Esophagus muscularis mucosa (tissue), 4 donors: ENCODE data around the gene DNAJC4. TPM values are rescaled to one million over a fixed set of nuclear protein-coding genes. Genes with fewer than 3 reads are reported as not detected.

Experiments
- DNase-seq: peaks from one replicate; pipeline ENCODE4 v3.0.0-alpha.2; 2017; ENCODE audit errors: extremely low spot score
- H3K27ac ChIP-seq, 4 donors: fragments of 200-600 bp; sonication (generic); replicated peaks in 1 of 4; 1 replicate in 3 of 4; 2 replicates in 1 of 4; pipeline ENCODE4 v1.5.1; 2016 to 2019; ENCODE audit warnings: mild to moderate bottlenecking in 1 of 4
- H3K27me3 ChIP-seq, 4 donors: fragments of 200-600 bp; sonication (generic); one replicate each; pipeline versions ENCODE4 v1.5.1 to v1.6.0; 2016 to 2019
- H3K36me3 ChIP-seq, 4 donors: fragments of 200-600 bp; sonication (generic); one replicate each; pipeline ENCODE4 v1.5.1; 2016 to 2019
- H3K4me1 ChIP-seq, 4 donors: fragments of 200-600 bp; sonication (generic); one replicate each; pipeline ENCODE4 v1.5.1; 2016 to 2019
- H3K4me3 ChIP-seq, 4 donors: fragments of 200-600 bp; sonication (generic); 1 replicate in 2 of 4; 2 replicates in 2 of 4; pipeline ENCODE4 v1.5.1; 2016 to 2019; ENCODE audit warnings: mild to moderate bottlenecking in 4 of 4, moderate library complexity in 1 of 4
- H3K9me3 ChIP-seq, 4 donors: fragments of 200-600 bp; sonication (generic); 1 replicate in 3 of 4; 2 replicates in 1 of 4; pipeline ENCODE4 v1.5.1; 2016 to 2019
- EP300 ChIP-seq: sonication (generic); formaldehyde crosslinking; IDR thresholded peaks from one replicate; pipeline ENCODE4 v1.6.1; 2017; ENCODE audit warnings: antibody characterized with exemption
- POLR2A ChIP-seq: fragments of 450-650 bp; IDR thresholded peaks from one replicate; pipeline ENCODE4 v1.6.1; 2017; ENCODE audit warnings: antibody characterized with exemption, moderate library complexity, mild to moderate bottlenecking, low read depth
- POLR2AphosphoS5 ChIP-seq, 2 donors: sonication (generic); formaldehyde crosslinking; IDR thresholded peaks; one replicate each; pipeline ENCODE4 v1.6.1; 2017; ENCODE audit warnings: antibody characterized with exemption in 2 of 2
- WGBS: methylation state at CpG from one replicate; pipeline ENCODE4 v1.1.5; 2018; 5-methylcytosine and 5-hydroxymethylcytosine counted together
- intact Hi-C: fragments of 100-400 bp; cut with DNase I; formaldehyde crosslinking; loops from one replicate; pipeline ENCODE4 v1.15.1; 2023
- total RNA-seq, 4 donors: library from RNA; depleted of rRNA; stranded (reverse); fragments of >200 nt; gene quantifications; one replicate each; pipeline versions ENCODE4 v1.1.0 to v1.2.1, GENCODE V29; 2016
- TF ChIP-seq, protein P1 (sequence below), 3 experiments: fragments of 200-600 bp in 2 of 3; fragments of 450-650 bp in 1 of 3; sonication (generic) in 2 of 3; IDR thresholded peaks; one replicate each; pipeline ENCODE4 v1.5.1; 2017 to 2019; ENCODE audit warnings: antibody characterized with exemption in 3 of 3, mild to moderate bottlenecking in 2 of 3, moderate library complexity in 1 of 3

The DNAJC4 gene
- total RNA-seq, 4 donors from 2014 or later, result 19.4 to 40.4 (median 25.3) TPM

DNA sequence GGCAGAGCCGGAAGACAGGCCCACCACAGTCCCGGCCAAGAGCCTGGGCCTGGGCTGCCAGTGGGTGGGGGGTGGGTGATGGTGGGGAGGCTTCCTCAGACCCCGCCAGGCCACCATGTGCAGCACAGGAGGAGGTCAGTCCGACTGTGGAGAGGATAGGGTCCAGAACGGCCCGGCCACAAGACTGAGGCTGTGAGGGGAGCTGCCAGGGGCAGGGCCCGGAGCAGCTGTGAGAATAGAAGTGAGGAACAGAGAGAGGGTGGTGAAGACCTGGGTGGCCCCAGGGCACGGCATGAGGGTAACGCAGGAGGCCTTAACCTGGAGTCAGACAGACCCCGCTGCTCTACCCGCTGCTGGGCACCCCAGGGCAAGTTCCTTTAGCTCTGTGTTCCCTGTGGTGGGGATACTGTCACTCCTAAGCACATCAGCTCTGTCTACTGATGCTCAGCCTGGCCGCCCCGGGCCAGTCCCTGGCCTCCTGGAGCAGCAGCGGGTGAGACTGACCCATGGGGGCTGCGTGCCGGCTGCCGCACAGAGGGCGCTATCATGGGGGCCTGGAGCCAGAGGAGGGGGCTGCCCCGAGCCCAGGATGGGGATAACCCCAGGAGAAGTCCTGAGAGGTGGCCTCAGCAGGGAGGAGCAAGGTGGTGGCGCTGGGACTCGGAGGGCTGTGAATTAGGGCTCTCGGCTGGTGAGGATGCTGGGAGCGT, 22.1 kb upstream of the DNAJC4 start:
- DNase-seq, result no peak
- 71% methylated on average over 8 of the region's 23 CpGs for WGBS
- intact Hi-C loops, result no loop called here
- TF ChIP-seq EP300, result no peak
- TF ChIP-seq POLR2AphosphoS5 (IDR thresholded peaks at IDR 0.05), result no peak
- TF ChIP-seq, protein P1, sequence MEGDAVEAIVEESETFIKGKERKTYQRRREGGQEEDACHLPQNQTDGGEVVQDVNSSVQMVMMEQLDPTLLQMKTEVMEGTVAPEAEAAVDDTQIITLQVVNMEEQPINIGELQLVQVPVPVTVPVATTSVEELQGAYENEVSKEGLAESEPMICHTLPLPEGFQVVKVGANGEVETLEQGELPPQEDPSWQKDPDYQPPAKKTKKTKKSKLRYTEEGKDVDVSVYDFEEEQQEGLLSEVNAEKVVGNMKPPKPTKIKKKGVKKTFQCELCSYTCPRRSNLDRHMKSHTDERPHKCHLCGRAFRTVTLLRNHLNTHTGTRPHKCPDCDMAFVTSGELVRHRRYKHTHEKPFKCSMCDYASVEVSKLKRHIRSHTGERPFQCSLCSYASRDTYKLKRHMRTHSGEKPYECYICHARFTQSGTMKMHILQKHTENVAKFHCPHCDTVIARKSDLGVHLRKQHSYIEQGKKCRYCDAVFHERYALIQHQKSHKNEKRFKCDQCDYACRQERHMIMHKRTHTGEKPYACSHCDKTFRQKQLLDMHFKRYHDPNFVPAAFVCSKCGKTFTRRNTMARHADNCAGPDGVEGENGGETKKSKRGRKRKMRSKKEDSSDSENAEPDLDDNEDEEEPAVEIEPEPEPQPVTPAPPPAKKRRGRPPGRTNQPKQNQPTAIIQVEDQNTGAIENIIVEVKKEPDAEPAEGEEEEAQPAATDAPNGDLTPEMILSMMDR (IDR thresholded peaks at IDR 0.05), result no peak
- TF ChIP-seq POLR2A, result no peak
- no peaks in the 10 kb centered on the region for H3K27me3 ChIP-seq
- peak overlapping the region; percentile 40 to 56 (median 46) for H3K4me3 ChIP-seq
- H3K27ac ChIP-seq, result peak overlapping the region; percentile 71 to 81 (median 77)
- peaks cover 13 to 62% (median 48%) of the 10 kb centered on the region in 4 donors for H3K36me3 ChIP-seq
- H3K4me1 ChIP-seq, result peaks cover 19 to 50% (median 35%) of the 10 kb centered on the region in 4 donors
- no peaks in the 10 kb centered on the region for H3K9me3 ChIP-seq

DNA sequence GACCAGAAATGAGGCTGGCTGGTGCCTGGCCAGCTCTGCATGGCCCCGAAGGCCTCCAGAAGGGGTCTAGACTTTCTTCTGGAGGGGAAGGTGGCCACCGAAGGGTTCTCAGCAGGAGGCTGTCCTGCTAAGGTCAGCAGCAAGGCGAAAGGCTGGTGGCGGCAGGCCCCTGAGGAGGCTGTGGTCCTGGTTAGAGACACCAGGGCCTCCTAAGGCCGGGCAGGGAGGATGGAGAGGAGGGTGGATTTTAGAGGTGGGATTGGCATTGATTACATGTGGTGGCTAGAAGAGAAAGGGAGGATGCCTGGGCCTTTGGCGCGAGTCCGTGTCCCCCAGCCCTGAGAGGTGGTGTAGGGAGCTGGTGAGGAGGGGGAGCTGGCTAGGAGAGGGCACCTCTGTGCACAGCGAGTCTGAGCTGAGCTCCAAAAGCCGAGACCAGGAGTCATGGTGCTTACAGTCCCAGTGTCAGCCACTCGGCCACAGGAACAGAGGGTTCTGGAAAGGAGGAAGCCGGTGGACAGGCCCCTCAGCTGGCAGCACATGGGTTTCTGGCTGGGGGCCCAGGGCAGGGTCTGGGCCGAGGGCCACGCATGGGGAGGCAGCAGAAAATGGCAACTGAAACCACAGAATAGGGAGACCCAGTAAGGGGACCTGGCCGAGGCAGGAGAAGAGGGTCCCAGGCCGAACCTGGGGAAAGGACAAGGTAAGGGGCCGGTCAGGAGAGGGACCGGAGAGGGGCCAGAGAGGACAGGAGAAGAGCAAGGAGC, 21.4 kb upstream of the DNAJC4 start:
- no peak for DNase-seq
- Histone ChIP-seq H3K36me3 (peaks cover 6 to 55% (median 40%) of the 10 kb centered on the region in 4 donors), H3K9me3 (no peaks in the 10 kb centered on the region), H3K27ac (peak overlapping the region in 3 of 4 donors; percentile 71 to 81 (median 78)), H3K4me1 (peaks cover 18 to 46% (median 34%) of the 10 kb centered on the region in 4 donors), H3K27me3 (no peaks in the 10 kb centered on the region), H3K4me3 (no peak overlapping the region)
- 77% methylated on average over 18 of the region's 18 CpGs for WGBS
- intact Hi-C loops, result no loop called here
- no peak for TF ChIP-seq POLR2AphosphoS5 (IDR thresholded peaks at IDR 0.05)
- TF ChIP-seq POLR2A, result no peak
- TF ChIP-seq, protein P1 (IDR thresholded peaks at IDR 0.05), result no peak
- no peak for TF ChIP-seq EP300

DNA sequence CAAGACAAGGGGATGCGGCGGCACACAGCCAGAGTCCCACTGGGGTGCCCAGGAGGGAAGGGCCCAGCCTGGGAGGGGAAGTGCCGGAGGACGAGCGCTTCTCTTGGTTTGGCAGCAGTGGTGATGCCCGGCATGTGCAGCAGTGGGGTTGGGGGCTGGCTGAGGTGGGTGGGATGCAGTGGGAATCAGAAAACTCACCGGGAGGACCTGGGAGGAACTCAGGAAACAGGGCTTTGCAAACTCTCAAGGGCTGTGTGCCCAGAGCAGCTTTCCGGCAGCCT, 20.8 kb upstream of the DNAJC4 start:
- H3K4me3 ChIP-seq, result no peak overlapping the region
- 91% methylated on average over 7 of the region's 8 CpGs for WGBS
- H3K36me3 ChIP-seq, result peaks cover 4 to 49% (median 37%) of the 10 kb centered on the region in 4 donors
- TF ChIP-seq POLR2AphosphoS5 (IDR thresholded peaks at IDR 0.05) (no peak), EP300 (no peak), POLR2A (no peak)
- TF ChIP-seq, protein P1 (IDR thresholded peaks at IDR 0.05), result no peak
- intact Hi-C loops, result no loop called here
- no peaks in the 10 kb centered on the region for H3K27me3 ChIP-seq
- DNase-seq, result no peak
- no peak overlapping the region for H3K27ac ChIP-seq
- no peaks in the 10 kb centered on the region for H3K9me3 ChIP-seq
- peaks cover 13 to 41% (median 28%) of the 10 kb centered on the region in 4 donors for H3K4me1 ChIP-seq

DNA sequence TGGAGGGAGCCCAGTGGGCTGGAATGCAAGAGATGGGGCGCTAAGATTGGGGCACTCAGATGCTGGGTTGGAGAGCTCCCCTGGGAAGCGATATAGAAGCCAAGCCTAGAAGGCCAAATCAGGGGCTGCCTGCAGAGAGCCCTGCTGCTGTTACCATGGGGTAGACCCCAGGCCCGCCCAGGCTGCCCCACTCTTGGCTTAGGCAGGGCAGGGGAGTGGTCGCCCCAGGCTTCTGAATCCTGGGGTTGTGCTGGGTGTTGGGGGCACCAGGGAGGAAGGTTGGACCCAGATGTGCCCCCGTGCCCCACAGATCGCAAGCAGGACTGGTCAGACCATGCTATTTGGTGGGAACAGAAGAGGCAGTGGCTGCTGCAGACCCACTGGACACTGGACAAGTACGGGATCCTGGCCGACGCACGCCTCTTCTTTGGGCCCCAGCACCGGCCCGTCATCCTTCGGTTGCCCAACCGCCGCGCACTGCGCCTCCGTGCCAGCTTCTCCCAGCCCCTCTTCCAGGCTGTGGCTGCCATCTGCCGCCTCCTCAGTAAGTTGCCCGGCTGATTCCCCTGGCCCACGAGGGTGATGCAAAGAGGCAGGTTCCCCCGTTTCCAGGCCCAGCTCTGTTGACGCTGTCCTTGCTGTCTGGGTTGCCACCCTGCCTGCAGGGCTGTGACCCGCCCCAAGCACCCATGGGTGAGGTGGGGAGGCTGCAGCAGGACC, 19.9 kb upstream of the DNAJC4 start:
- H3K4me3 ChIP-seq, result no peak overlapping the region
- H3K36me3 ChIP-seq, result peaks cover 3 to 42% (median 31%) of the 10 kb centered on the region in 4 donors
- peaks cover 9 to 32% (median 21%) of the 10 kb centered on the region in 4 donors for H3K4me1 ChIP-seq
- no peak overlapping the region for H3K27ac ChIP-seq
- TF ChIP-seq, protein P1 (IDR thresholded peaks at IDR 0.05), result no peak
- TF ChIP-seq POLR2A (no peak), POLR2AphosphoS5 (IDR thresholded peaks at IDR 0.05) (no peak), EP300 (no peak)
- H3K9me3 ChIP-seq, result no peaks in the 10 kb centered on the region
- no peak for DNase-seq
- 89% methylated on average over 23 of the region's 24 CpGs for WGBS
- no peaks in the 10 kb centered on the region for H3K27me3 ChIP-seq
- intact Hi-C loops, result no loop called here
